NCI-H1694 treated with DMSO at 0.1 percent for 48 hours (cell line): Measurements from ENCODE around the gene ICE2.

Experiments used
- DNase-seq: peaks from one replicate; lab custom pipeline; 2025; lab: John Stamatoyannopoulos, UW

ICE2 gene, protein sequence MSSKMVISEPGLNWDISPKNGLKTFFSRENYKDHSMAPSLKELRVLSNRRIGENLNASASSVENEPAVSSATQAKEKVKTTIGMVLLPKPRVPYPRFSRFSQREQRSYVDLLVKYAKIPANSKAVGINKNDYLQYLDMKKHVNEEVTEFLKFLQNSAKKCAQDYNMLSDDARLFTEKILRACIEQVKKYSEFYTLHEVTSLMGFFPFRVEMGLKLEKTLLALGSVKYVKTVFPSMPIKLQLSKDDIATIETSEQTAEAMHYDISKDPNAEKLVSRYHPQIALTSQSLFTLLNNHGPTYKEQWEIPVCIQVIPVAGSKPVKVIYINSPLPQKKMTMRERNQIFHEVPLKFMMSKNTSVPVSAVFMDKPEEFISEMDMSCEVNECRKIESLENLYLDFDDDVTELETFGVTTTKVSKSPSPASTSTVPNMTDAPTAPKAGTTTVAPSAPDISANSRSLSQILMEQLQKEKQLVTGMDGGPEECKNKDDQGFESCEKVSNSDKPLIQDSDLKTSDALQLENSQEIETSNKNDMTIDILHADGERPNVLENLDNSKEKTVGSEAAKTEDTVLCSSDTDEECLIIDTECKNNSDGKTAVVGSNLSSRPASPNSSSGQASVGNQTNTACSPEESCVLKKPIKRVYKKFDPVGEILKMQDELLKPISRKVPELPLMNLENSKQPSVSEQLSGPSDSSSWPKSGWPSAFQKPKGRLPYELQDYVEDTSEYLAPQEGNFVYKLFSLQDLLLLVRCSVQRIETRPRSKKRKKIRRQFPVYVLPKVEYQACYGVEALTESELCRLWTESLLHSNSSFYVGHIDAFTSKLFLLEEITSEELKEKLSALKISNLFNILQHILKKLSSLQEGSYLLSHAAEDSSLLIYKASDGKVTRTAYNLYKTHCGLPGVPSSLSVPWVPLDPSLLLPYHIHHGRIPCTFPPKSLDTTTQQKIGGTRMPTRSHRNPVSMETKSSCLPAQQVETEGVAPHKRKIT

DNA sequence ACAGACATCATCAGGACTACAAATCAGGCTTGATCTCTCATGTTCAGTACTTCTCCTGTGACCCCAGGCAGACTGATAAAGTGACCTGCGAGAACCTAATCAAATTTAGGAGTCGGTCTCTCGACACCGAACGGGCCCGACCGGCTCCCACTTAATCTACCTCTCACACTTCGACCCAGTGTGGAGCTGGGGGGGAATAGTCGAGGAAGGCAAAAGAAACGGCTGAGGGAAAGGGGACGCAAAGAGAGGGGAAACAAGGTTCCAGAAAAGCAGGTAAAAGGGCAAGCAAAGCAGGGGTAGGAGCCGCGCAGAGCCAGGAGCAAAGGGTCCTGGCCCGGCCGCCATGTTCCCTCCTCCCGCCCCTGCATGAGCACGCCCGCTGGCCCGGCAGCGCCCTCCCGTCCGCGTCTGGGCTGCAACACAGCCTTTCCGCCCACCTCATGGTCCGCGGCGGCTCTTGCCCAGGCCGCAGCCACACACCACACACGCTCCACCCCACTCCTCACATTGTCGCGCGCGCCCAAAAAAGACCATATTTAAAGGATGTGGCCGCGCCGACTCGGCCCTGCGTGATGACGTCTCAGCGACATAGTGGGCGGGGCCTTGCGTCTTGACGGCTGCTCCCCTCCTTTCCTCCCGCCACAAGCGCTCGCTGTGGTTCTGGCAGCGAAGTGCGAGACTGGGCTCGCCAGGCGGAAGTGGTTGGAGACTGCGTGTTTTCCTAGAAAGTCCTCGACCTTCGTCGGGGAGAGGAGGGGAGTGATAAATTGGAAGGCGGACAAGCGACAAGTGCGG lies at the start of gene ICE2:
Gene ICE2 (minus strand): TSS at position 577 of the 795 bp plus-strand sequence. CDS start 1,165 bp downstream, outside the sequence.
- DNase-seq: peak; percentile 76

DNA sequence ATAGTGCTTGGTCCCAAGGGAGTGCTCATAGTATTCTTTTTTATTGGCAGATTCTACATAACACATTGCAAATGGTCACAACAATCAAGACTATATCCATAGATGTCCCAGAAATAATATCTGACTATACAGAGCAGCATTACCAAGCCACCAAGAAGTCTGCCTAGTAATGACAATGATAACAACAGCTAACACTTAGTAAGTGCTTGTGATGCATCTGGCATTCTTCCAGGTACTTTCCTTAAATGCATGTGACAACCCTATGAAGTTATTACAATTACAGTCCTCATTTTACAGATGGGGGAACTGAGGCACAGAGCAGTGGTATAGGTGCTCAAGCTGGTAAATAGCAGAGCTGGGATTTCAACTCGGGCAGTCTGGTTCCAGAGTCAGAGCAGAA lies 49.6 kb upstream of the ICE2 start:
- DNase-seq: no peak

DNA sequence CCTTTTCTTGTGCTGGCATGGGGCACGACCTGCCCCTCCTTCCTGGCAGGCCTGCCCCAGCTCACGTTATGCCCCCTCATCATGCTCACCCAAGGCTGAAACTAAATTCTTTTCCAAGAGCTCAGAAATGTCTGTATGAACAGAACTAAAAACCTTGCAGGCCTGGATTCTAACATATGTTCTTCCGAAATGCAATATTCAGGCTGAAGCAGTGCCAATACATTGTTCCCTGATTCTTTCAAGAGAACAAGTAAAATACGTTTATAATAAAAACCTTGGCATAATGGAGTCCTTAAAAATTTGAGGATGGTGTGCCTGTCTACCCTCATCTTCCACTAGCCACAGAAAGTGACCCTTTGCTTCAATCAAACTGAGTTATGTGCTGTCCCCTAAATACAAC lies 48.5 kb upstream of the ICE2 start:
- no peak for DNase-seq

DNA sequence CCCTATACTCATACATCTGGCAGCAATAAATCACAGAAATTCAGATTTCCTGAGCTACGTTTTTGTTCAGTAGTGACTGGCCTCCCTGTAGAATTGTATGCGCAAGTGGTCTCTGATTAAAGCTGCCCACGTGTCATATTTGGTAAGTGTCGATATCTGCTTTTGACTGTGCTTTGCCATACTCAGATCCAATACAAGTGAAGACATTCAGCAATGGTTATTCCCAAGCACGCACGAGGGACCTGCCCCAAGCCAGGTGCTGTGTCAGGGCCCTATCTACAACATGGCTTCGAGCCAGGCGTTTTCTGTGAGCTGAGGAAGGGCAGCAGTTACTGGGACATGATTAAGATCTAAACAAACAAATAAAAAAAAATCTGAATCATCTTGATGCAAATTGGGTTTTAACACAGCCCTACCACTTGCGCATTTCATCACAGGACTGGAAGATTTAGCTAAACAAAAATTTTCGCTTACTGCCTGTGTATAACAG lies 47.2 kb upstream of the ICE2 start:
- no peak for DNase-seq

DNA sequence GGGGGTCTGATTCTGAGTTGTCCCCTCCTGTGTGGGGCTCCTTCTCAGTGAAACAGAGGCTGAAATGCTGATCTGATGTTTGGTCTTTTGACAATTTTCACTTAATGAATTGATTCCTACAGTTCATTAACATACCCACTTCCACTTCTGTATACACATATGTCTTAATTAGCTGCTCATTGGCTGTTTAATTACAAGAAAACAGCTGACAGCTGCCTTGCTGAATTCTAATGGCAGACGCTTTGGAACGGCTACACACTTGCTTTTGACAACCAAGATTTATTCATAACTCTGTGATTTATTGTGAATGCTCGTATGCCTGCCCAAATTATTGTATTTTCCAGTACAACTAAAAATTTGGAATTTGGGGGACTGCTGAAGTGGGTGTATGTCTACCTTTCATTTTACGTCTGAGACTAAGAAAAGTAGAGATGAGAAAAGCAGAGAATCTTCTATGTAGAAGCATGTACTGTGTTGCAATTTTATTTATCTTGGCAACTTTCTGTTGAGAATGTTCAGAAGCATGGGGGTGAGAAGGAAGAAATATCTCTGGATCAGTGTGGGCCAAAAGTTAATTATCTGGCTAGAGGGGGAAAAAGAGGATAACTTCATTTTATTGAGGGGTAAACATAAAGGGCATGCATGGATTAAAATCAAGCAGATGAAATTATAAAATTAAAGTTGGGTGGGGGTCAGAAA lies 46.5 kb upstream of the ICE2 start:
- DNase-seq: no peak

DNA sequence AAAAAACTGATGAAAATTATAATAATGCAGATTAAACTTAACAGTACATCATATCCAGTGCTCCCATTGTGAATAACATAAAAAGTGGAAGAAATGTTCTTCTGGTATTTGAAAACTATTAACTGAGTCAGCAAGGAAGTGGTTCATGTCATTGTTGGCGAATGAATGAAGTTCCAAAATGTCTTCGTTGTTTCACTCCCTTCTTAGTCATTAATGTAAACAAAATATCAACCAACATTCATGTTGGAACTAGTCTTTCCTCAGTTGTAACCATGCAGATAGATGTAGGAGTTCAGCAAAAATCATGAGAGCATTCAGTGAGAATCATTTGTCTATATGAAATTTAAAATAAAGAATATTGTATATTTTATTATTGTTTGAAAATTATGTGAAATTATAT lies 44.1 kb upstream of the ICE2 start:
- DNase-seq: no peak

DNA sequence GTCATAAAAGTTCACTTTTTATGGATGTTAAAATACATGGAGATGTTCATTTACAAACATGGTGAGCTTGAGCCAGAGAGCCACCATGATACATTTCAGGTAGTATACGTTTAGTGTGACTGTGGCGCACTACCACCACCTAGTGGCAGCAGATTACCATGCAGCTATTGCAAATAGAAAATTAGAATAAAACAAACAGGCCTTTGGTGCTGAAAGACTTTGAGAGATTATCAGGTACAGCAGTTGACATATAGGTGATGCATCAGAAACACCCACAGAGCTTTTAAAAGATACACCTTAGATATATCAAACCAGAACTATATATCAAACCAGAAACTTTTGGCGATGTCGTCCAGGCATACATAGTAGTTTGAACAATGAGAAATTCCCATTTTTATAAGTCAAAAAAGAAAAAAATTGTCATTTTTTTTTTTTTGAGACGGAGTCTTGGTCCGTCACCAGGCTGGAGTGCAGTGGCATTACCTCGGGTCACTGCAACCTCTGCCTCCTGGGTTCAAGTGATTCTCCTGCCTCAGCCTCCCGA lies 42.0 kb upstream of the ICE2 start:
- peak; percentile 49 for DNase-seq

DNA sequence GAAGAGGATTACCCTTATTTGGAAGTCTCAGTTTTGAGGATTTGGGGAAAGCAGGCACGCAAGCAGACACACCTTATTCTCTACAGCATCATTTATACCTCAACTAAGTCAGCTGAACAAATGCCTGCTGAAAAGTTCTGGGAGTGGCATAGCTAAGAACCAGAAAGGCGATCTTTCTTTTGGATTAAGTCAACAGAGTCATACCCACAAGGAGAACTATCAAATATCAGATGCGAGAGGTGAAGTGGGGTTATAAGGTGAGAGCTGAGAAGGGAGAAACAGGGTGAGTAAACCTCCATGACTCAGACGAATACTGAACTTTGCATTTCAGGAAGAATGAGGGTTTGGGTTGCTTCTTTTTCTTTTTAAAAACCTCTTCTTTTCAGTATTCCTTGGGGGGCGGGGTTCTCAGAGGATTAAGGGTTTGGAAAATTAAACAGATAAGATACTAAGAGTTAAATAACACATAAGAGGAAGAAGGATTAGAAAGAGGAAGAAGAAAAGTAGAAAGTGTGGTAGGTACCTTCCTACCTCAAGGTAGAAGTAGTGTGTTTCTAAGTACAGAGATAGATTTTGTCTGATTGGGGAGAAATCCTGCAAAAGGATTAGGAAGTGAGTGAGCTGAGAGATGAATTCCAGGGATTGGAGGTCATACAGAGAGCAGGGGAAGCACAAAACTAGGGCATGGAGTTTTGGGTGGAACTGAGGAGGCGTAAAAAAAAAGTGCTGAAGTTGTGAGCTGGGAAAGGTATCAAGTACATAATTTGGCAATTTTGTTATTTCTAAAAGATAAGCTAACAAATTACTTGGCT lies 41.3 kb upstream of the ICE2 start:
- no peak for DNase-seq

DNA sequence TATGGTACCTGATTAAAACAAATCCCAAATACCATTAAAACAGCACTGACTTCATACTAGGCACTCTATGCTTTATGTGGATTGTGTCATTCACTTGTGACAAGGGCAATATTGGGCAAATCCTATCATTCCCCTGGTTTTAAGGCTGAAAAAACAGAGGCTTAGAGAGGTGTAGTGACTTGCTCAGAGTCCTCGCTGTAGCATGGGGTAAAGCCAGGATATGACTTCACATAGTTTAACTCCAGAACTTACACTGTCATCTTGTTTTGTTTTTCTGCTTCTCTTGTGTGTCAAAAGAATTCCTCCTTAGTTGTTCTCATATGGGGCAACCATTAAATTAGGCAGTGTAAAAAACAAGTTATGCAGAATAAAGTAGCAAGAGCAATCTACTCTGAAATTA lies 40.3 kb upstream of the ICE2 start:
- no peak for DNase-seq

DNA sequence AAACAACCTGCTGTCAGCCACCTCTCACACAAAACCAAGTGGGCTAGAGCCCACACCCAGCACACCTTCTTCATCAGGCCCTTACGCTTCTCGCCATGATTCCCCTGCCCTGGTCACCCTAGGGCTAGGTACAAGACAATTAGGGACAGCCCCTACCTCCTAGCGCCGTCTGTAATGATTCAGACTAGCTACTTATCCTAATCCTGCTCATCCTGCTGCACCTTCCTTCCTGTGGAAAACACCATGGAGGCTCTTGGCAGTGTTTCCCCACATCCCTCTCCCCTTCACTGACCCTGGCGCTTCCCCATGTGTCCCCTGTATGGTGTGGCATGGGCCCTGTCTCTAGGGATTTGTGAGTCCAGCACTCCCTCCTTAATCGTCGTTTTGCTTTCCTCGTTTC lies 39.6 kb upstream of the ICE2 start:
- DNase-seq: no peak

DNA sequence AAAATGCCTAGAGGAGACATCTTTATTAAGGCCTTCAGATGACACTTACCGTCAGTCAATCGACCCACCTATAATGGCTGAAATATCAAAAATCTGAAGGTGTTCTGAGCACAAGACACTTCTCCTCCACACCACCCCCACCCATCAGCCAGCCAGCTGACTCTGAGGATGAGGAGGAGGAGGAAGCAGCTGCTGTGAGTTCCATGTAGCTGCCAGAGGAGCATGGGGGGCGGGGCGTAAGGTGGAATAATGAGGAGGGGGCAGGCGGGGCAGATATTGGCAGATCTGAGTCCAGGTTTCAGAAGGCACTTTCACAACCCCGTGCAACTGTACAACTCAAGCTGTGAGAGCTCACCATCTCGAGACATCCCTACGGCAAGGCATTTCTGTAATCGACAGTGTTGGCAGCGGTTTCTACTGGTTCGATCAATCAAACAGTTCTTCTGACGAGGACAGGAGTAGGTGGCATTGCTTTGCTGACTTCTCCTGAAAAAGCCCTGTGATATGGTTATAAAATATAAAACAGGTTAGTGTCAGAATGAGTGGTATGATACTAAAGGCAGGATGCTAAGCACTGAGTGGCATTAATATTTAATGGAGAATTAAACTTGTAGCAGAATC lies 35.4 kb upstream of the ICE2 start:
- DNase-seq: no peak

DNA sequence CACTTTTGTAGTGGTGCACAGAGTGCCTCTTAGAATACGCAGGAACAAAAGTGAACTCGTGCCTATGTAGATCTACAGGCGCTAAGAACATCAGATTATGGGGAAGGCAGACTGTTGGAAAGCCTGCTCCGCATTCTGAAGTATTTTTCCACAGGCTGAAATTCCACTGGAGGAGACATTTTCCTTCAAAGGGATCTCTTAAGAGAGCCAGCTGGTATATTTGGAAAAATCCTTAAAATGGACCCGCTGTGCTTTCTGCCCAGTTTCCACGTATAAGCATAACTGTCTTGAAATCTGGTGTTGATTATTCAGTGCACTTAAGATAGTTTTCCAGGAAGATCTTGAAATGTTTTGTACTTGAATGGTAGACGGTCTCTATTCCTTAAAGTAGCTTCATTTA lies 34.7 kb upstream of the ICE2 start:
- no peak for DNase-seq

DNA sequence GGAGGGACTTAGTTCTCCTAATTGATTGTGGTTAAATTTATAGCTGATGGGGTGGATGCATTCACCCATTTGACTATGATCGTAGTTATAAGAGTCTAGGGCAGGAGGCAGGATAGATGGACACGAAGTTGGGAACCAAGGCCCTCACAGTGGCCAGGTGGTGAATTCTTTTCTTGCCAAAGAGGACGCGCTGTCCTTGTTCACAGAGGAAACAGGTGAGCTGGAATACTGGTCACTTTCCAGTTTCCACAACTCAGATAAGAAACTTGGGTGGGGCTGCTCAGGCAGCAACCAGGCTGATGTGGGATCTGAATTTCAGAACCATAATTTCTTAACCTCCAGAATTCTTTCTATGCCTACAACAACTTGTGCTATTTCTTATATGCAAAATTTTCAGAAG lies 34.0 kb upstream of the ICE2 start:
- DNase-seq: no peak

DNA sequence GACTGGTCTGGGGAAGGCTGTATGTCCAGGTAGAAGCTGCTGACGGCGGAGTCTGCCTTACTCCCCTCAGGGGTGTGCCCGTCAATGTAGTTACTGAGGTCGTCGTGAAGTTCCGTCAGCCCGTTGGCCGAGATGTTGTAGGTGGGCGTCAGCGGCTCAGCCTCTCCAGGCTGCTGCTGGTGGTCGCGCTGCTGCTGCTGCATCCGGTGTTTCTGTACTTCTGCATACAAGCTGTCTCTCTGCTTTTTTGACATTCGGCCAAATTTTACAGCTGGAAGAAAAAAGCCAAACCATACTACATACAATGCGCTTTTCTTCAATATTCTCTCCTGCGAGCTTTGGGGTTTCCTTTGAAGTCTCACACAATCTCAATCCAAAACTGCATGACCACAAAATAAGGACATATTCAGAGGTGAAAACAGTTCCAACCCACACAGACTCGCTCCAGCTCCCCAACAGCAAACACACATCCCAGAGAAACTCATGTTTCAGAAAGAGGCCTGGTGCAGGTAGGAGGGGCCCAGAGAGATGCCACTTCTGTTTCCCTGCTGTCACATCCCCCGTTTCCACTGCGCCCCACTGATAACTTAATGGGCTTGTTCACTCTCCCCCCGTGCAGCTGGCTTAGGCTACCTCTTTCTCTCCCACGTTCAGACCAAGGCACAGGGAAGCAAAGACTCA lies 32.5 kb upstream of the ICE2 start:
- DNase-seq: peak; percentile 31

DNA sequence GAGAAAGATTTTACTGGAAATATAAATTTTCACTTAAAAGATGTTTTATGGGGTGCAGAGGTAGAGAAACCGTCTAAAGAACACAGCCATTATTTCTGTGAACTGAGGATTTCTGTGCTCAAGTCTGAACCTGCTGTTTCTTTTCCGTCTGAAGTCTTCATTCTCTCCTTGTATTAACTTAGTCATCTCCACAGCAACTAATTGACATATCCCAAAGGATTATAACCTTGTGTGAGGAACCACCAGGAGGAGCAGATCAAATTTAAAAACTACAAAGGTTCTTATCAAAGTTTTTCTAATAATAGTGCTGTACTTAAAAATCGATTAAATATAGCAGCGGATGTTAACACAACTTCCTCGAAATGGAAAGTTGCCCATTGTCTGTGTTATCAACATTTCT lies 31.1 kb upstream of the ICE2 start:
- no peak for DNase-seq

DNA sequence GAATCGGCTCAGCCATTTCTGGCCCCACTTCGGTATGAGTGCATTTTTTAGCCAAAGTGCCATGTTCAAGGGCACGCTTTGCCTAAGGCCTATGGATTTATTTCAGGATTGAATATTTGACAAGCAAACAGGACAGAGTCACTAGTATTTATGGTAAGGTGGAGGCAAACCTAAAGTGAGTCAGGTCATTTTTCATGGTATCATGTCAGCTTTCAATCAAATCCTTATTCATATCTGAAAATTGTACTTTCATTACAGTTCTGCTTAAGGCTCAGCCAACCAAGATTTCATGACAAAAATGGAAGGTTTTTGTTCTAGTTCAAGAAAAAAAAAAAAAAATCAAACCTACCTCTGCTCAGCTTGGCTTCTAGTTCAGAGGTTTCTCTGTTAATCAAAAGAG lies 30.5 kb upstream of the ICE2 start:
- DNase-seq: no peak

DNA sequence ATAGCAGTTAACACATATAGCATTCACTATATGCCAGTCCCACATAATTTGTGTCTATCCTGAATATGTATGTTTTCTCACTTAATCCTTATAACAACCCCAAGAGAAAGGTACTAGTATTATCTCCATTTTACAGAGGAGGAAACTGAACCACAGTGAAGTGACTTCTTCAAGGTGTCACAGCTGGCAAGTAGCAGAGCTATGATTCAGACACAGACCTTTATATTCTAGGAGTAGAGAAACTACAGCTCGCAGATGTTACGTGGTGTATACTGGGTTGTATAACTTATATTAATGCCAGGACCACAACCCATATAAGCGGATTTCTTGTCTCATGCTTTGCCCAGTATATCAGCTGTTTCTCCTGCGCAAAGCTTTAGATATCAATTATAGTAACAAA lies 29.5 kb upstream of the ICE2 start:
- no peak for DNase-seq

DNA sequence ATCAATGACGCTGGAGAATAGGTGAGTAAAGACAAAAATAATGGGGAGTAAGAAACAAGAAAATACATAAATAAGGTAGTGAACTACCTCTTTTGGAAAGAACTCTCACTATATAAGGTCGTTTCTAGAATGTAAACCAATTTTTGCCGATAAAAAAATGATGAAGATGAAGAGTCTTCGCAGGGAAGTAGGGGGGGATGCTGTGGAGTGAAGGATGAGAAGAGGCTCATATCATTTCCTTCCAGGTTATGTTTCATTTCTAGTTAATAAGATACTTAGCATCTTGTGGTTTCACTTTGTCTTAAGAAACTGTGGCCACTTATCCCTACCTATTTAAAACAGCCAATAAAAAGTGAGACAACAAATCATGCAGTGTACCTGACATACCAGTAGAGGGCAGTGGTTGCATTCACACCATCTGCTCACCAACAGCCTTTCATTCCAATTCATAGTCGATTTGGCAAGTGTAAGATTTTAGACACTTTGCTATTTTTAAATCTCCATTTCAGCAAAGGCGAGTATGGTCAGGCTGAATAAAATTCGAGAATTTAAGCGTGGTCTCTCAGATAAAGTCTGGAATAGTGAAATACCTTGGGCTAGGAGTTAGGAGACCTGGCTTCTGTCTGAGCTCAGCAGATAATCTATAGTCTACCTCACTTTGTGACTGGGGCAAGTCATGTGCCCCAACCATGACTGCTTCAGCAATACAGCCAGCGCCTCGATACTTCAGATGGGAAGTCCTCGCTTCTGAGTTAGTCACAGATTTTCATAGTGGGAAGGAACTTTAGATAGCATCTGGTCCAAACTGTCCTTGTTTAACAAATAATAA lies 28.9 kb upstream of the ICE2 start:
- peak; percentile 75 for DNase-seq
